ENCODE data around the gene P2RY10. TPM values are rescaled to one million over a fixed set of nuclear protein-coding genes. Genes with fewer than 3 reads are reported as not detected.

P2RY10 gene
- total RNA-seq = under 1 TPM in 1 of 4 donors, not detected in 3; 0.33 TPM
- polyA plus RNA-seq = 10 to 100 TPM in 1 of 3 donors, 1 to 10 TPM in 1, not detected in 1; 4.2 to 10.3 TPM

- Histone ChIP-seq H3K27me3 (no peaks in the 10 kb centered on the region), H3K27ac (no peak within 1 kb of the TSS), H3K9me3 (no peaks in the 10 kb centered on the region), H3K4me1 (no peaks in the 10 kb centered on the region), H3K36me3 (no peaks in the 10 kb centered on the region), H3K4me3 (no peak within 1 kb of the TSS)
- intact Hi-C loops (cut with DNase I) = no loop called here
- 47 to 53% methylated on average over 5 of the region's 5 CpGs for WGBS, 2 donors
- no peak for DNase-seq
- TF ChIP-seq POLR2A (IDR thresholded peaks at IDR 0.05) (no peak), POLR2AphosphoS5 (IDR thresholded peaks at IDR 0.05) (no peak), CTCF (IDR thresholded peaks at IDR 0.05) (no peak), EP300 (IDR thresholded peaks at IDR 0.05) (no peak)
These were observed at the start of gene P2RY10 for GRCh38 chrX:78945186-78945912. TSS of gene P2RY10 (plus strand) at chrX:78945391. CDS start at chrX:78960521, 15,130 bp downstream.

- TF ChIP-seq CTCF (IDR thresholded peaks at IDR 0.05) (no peak), EP300 (IDR thresholded peaks at IDR 0.05) (no peak), POLR2AphosphoS5 (IDR thresholded peaks at IDR 0.05) (no peak), POLR2A (IDR thresholded peaks at IDR 0.05) (no peak)
- 41 to 51% methylated on average over 1 of the region's 1 CpG for WGBS, 2 donors
- no peak overlapping the region for H3K4me3 ChIP-seq
- H3K4me1 ChIP-seq = no peaks in the 10 kb centered on the region
- H3K36me3 ChIP-seq = no peaks in the 10 kb centered on the region
- no peaks in the 10 kb centered on the region for H3K9me3 ChIP-seq
- H3K27ac ChIP-seq = no peak overlapping the region
- intact Hi-C loops (cut with DNase I) = no loop called here
- no peak for DNase-seq
- H3K27me3 ChIP-seq = no peaks in the 10 kb centered on the region
These were observed 22.4 kb upstream of the P2RY10 start for GRCh38 chrX:78922754-78923153.

- no peaks in the 10 kb centered on the region for H3K36me3 ChIP-seq
- WGBS, 2 donors = 58 to 62% methylated on average over 3 of the region's 3 CpGs
- no peak overlapping the region for H3K27ac ChIP-seq
- no peak overlapping the region for H3K4me3 ChIP-seq
- intact Hi-C loops (cut with DNase I) = no loop called here
- H3K27me3 ChIP-seq = no peaks in the 10 kb centered on the region
- H3K4me1 ChIP-seq = no peaks in the 10 kb centered on the region
- no peak for DNase-seq
- TF ChIP-seq EP300 (IDR thresholded peaks at IDR 0.05) (no peak), POLR2A (IDR thresholded peaks at IDR 0.05) (no peak), POLR2AphosphoS5 (IDR thresholded peaks at IDR 0.05) (no peak), CTCF (IDR thresholded peaks at IDR 0.05) (no peak)
- no peaks in the 10 kb centered on the region for H3K9me3 ChIP-seq
These were observed 21.8 kb upstream of the P2RY10 start for GRCh38 chrX:78923198-78924015.

GRCh38 chrX:78931814-78932213 is 13.4 kb upstream of the P2RY10 start:
- no peak for TF ChIP-seq EP300 (IDR thresholded peaks at IDR 0.05)
- no peak for TF ChIP-seq CTCF (IDR thresholded peaks at IDR 0.05)
- no peak for TF ChIP-seq POLR2A (IDR thresholded peaks at IDR 0.05)
- TF ChIP-seq POLR2AphosphoS5 (IDR thresholded peaks at IDR 0.05) = no peak
- H3K27ac ChIP-seq = no peak overlapping the region
- WGBS, 2 donors = 52 to 63% methylated on average over 1 of the region's 1 CpG
- no peaks in the 10 kb centered on the region for H3K27me3 ChIP-seq
- no peaks in the 10 kb centered on the region for H3K4me1 ChIP-seq
- no peak for DNase-seq
- no peak overlapping the region for H3K4me3 ChIP-seq
- intact Hi-C loops (cut with DNase I) = no loop called here
- no peaks in the 10 kb centered on the region for H3K9me3 ChIP-seq
- no peaks in the 10 kb centered on the region for H3K36me3 ChIP-seq
